ENCODE data around the gene ARHGAP15. TPM values are rescaled to one million over a fixed set of nuclear protein-coding genes. Genes with fewer than 3 reads are reported as not detected.

ARHGAP15 gene
- total and polyA plus RNA-seq, 3 donors from 2014 or later, result 2.2 to 15.0 (median 7.7) TPM

- no peak overlapping the region for H3K27ac ChIP-seq
- no peaks in the 10 kb centered on the region for H3K4me1 ChIP-seq
- TF ChIP-seq POLR2A (IDR thresholded peaks at IDR 0.05) (no peak), CTCF (IDR thresholded peaks at IDR 0.05) (no peak)
- no peaks in the 10 kb centered on the region for H3K27me3 ChIP-seq
- H3K9me3 ChIP-seq, result no peaks in the 10 kb centered on the region
- intact Hi-C loops (cut with DNase I; ENCODE audit: low total_unique reads), result no loop called here
- WGBS, 2 donors, result 97 to 100% methylated on average over 1 of the region's 1 CpG
- H3K36me3 ChIP-seq (ENCODE audit: low read depth, missing control alignments), result no peaks in the 10 kb centered on the region
- no peak overlapping the region for H3K4me3 ChIP-seq
- no peak for DNase-seq
Observed at GRCh38 chr2:143808166-143808565, 678.9 kb downstream of the ARHGAP15 start.

- TF ChIP-seq CTCF (IDR thresholded peaks at IDR 0.05) (no peak), POLR2A (IDR thresholded peaks at IDR 0.05) (no peak)
- Histone ChIP-seq H3K4me3 (no peak overlapping the region), H3K27ac (no peak overlapping the region), H3K27me3 (no peaks in the 10 kb centered on the region), H3K4me1 (no peaks in the 10 kb centered on the region), H3K36me3 (ENCODE audit: low read depth, missing control alignments) (no peaks in the 10 kb centered on the region), H3K9me3 (no peaks in the 10 kb centered on the region)
- DNase-seq, result no peak
- intact Hi-C loops (cut with DNase I; ENCODE audit: low total_unique reads), result no loop called here
- WGBS, 2 donors, result 50 to 59% methylated on average over 4 of the region's 4 CpGs
Observed at GRCh38 chr2:143815082-143815481, 685.9 kb downstream of the ARHGAP15 start.

- 71 to 76% methylated on average over 3 of the region's 3 CpGs for WGBS, 2 donors
- intact Hi-C loops (cut with DNase I; ENCODE audit: low total_unique reads), result no loop called here
- Histone ChIP-seq H3K4me3 (no peak overlapping the region), H3K36me3 (ENCODE audit: low read depth, missing control alignments) (no peaks in the 10 kb centered on the region), H3K27ac (no peak overlapping the region), H3K27me3 (no peaks in the 10 kb centered on the region), H3K4me1 (no peaks in the 10 kb centered on the region), H3K9me3 (no peaks in the 10 kb centered on the region)
- no peak for DNase-seq
- TF ChIP-seq POLR2A (IDR thresholded peaks at IDR 0.05), result no peak
- TF ChIP-seq CTCF (IDR thresholded peaks at IDR 0.05), result no peak
Observed at GRCh38 chr2:143816916-143817315, 687.7 kb downstream of the ARHGAP15 start.

Small RNAs within 50 kb of the gene (small RNA-seq; reads per million reads assigned to genes)
- 0 reads per million in 2 donors for gene MTND4LP12
